Heart left ventricle (tissue), 16 donors: ENCODE measurements around the gene CACNB2. TPM values are rescaled to one million over a fixed set of nuclear protein-coding genes. Genes with fewer than 3 reads are reported as not detected.

Source experiments
- ATAC-seq, 4 donors: fragments of 200-7000 bp; cut with Tn5 transposase; one replicate each; pipeline ENCODE4 v1.9.1; 2020 to 2022; ENCODE audit warnings: moderate library complexity in 4 of 4, mild to moderate bottlenecking in 3 of 4, moderate number of reproducible peaks in 1 of 4
- DNase-seq, 5 donors: peaks; one replicate each; pipeline ENCODE4 v3.0.0-alpha.2; 2020
- H3K27ac ChIP-seq, 12 donors: fragments of 200-600 bp; sonication (generic) in 4 of 12; one replicate each; pipeline versions ENCODE4 v1.5.0 to v1.8.0; 2016 to 2022; ENCODE audit warnings: mild to moderate bottlenecking in 2 of 12
- H3K27me3 ChIP-seq, 9 donors: fragments of 200-600 bp; sonication (generic) in 2 of 9; one replicate each; pipeline versions ENCODE4 v1.5.1 to v1.8.0; 2016 to 2022; ENCODE audit warnings: mild to moderate bottlenecking in 3 of 9
- H3K36me3 ChIP-seq, 9 donors: fragments of 200-600 bp; sonication (generic) in 2 of 9; one replicate each; pipeline versions ENCODE4 v1.5.0 to v1.8.0; 2018 to 2022; ENCODE audit warnings: mild to moderate bottlenecking in 2 of 9
- H3K4me1 ChIP-seq, 12 donors: fragments of 200-600 bp; sonication (generic) in 4 of 12; one replicate each; pipeline versions ENCODE4 v1.5.0 to v1.8.0; 2016 to 2022; ENCODE audit warnings: mild to moderate bottlenecking in 3 of 12
- H3K4me3 ChIP-seq, 12 donors: fragments of 200-600 bp; sonication (generic) in 4 of 12; one replicate each; pipeline versions ENCODE4 v1.5.0 to v1.8.0; 2017 to 2022; ENCODE audit warnings: mild to moderate bottlenecking in 9 of 12, moderate library complexity in 4 of 12
- H3K9me3 ChIP-seq, 12 donors: fragments of 200-600 bp; sonication (generic) in 4 of 12; one replicate each; pipeline versions ENCODE4 v1.5.0 to v1.8.0; 2016 to 2022; ENCODE audit warnings: mild to moderate bottlenecking in 1 of 12
- CTCF ChIP-seq, 12 donors: fragments of 200-600 bp; sonication (generic) in 4 of 12; IDR thresholded peaks; one replicate each; pipeline versions ENCODE4 v1.5.0 to v1.8.0; 2018 to 2022; ENCODE audit warnings: antibody characterized with exemption in 12 of 12, mild to moderate bottlenecking in 5 of 12
- POLR2A ChIP-seq, 2 donors: fragments of 450-650 bp; IDR thresholded peaks; one replicate each; pipeline ENCODE4 v1.6.1; 2017; ENCODE audit warnings: antibody characterized with exemption in 2 of 2, mild to moderate bottlenecking in 2 of 2, moderate library complexity in 2 of 2
- WGBS, 4 donors: extraction: QIAGEN DNeasy Blood & Tissue Kit in 2 of 4; methylation state at CpG; one replicate each; pipeline versions ENCODE4 v1.1.5 to v1.1.7; 2013 to 2018; 5-methylcytosine and 5-hydroxymethylcytosine counted together
- intact Hi-C, 10 donors: fragments of 100-400 bp; cut with DNase I; formaldehyde crosslinking; loops; one replicate each; pipeline versions ENCODE4 v1.11.1 to v1.14.2; 2022
- polyA plus RNA-seq, 2 donors: library from polyadenylated mRNA; stranded (reverse); fragments of 200-250 nt; gene quantifications; one replicate each; pipeline ENCODE4 v1.2.3, GENCODE V29; 2013
- total RNA-seq, 9 donors: library from RNA; depleted of rRNA in 2 of 9; stranded (reverse); fragments of >200 nt in 2 of 9; fragmentation: NEBNext Ultra II Directional in 3 of 9; extraction: Animal tissue kit (Norgen Biotek cat#: 25700) in 3 of 9; gene quantifications; one replicate each; pipeline versions ENCODE4 v1.1.0 to v1.2.4, GENCODE V29; 2016 to 2023
- donor health status: ischemic (EF 13 %, LVEDD 7.1; RV severe dilation, severe dysfunction).
- donor health status: healthy with polysubstance abuse.
- donor health status: DM: no; HTN: yes; CAD: no.
- donor health status: DM: no; HTN: no; CAD: no.
- donor health status: ischemic (EF 25% LVEDD 6.9; RV normal size, moderate dysfunction).
- donor health status: ischemic (EF 25% LVEDD 5.7; RV mildly dilated, moderate dysfunction).
- donor health status: healthy.
- donor health status: DM: yes; HTN: yes; CAD: no.
- donor health status: ischemic (EF 35%, LVEDD 5.7; RV mildly dilated, moderate dysfunction).
- donor health status: nonischemic (EF 11% LVEDD 7.7; RV severe dilation, severe dysfunction).
- donor health status: DM: yes; HTN: yes; CAD: no.
- donor health status: PGD.
- donor health status: ischemic (EF 29% LVEDD 5.4; RV normal size, mild dysfunction).
- donor health status: nonischemic (EF 23%, LVEDD 6.1; RV moderate dilation, normal function).

Gene CACNB2
- total and polyA plus RNA-seq, 11 donors, result 11.4 to 63.2 (median 33.2) TPM

GRCh38 chr10:18539335-18539734, 399.1 kb downstream of the CACNB2 start:
- TF ChIP-seq POLR2A (IDR thresholded peaks at IDR 0.05), result no peak
- no peak for TF ChIP-seq CTCF (IDR thresholded peaks at IDR 0.05)
- H3K27me3 ChIP-seq, result no peaks in the 10 kb centered on the region
- no peak overlapping the region for H3K4me3 ChIP-seq
- ATAC-seq, result peak in 1 of 4 donors; percentile 31
- peaks cover 0 to 84% (median 50%) of the 10 kb centered on the region in 9 donors for H3K36me3 ChIP-seq
- no peaks in the 10 kb centered on the region for H3K9me3 ChIP-seq
- intact Hi-C loops, result no loop called here
- WGBS, 4 donors, result 89 to 95% (median 93%) methylated on average over 22 of the region's 22 CpGs
- peaks cover 0 to 6% (median 0%) of the 10 kb centered on the region in 12 donors for H3K4me1 ChIP-seq
- H3K27ac ChIP-seq, result no peak overlapping the region
- no peak for DNase-seq

GRCh38 chr10:18540195-18540594, 400.0 kb downstream of the CACNB2 start:
- DNase-seq (no peak), ATAC-seq (no peak)
- no peak for TF ChIP-seq CTCF (IDR thresholded peaks at IDR 0.05)
- no peak for TF ChIP-seq POLR2A (IDR thresholded peaks at IDR 0.05)
- H3K9me3 ChIP-seq, result no peaks in the 10 kb centered on the region
- peaks cover 0 to 6% (median 0%) of the 10 kb centered on the region in 12 donors for H3K4me1 ChIP-seq
- intact Hi-C loops, result loop anchor here in 1 of 10 donors (10.0 kb wide), 1 partner anchor 115 kb away; the partner anchor contains the start of genes ARL5B and NSUN6
- no peaks in the 10 kb centered on the region for H3K27me3 ChIP-seq
- no peak overlapping the region for H3K4me3 ChIP-seq
- H3K27ac ChIP-seq, result no peak overlapping the region
- peaks cover 0 to 83% (median 50%) of the 10 kb centered on the region in 9 donors for H3K36me3 ChIP-seq

- Histone ChIP-seq H3K4me1 (peaks cover 0 to 6% (median 0%) of the 10 kb centered on the region in 12 donors), H3K27me3 (no peaks in the 10 kb centered on the region), H3K9me3 (no peaks in the 10 kb centered on the region), H3K36me3 (peaks cover 0 to 73% (median 41%) of the 10 kb centered on the region in 9 donors), H3K27ac (no peak overlapping the region), H3K4me3 (no peak overlapping the region)
- ATAC-seq (peak in 2 of 4 donors; percentile 34 to 38), DNase-seq (no peak)
- no peak for TF ChIP-seq CTCF (IDR thresholded peaks at IDR 0.05)
- no peak for TF ChIP-seq POLR2A (IDR thresholded peaks at IDR 0.05)
- intact Hi-C loops, result loop anchor here in 1 of 10 donors (10.0 kb wide), 1 partner anchor 112 kb away; the partner anchor contains the start of genes ARL5B and NSUN6
These were observed 402.6 kb downstream of the CACNB2 start for GRCh38 chr10:18542832-18543231.

GRCh38 chr10:18545621-18546305, 405.5 kb downstream of the CACNB2 start:
- intact Hi-C loops, result loop anchor here in 1 of 10 donors (10.0 kb wide), 1 partner anchor 109 kb away; the partner anchor contains the start of genes ARL5B and NSUN6
- H3K27me3 ChIP-seq, result no peaks in the 10 kb centered on the region
- peaks cover 0 to 45% (median 14%) of the 10 kb centered on the region in 9 donors for H3K36me3 ChIP-seq
- 78 to 87% (median 84%) methylated on average over 7 of the region's 7 CpGs for WGBS, 4 donors
- ATAC-seq (no peak), DNase-seq (no peak)
- H3K27ac ChIP-seq, result no peak overlapping the region
- no peak overlapping the region for H3K4me3 ChIP-seq
- H3K4me1 ChIP-seq, result peaks cover 0 to 6% (median 0%) of the 10 kb centered on the region in 12 donors
- TF ChIP-seq CTCF (IDR thresholded peaks at IDR 0.05), result no peak
- TF ChIP-seq POLR2A (IDR thresholded peaks at IDR 0.05), result no peak
- no peaks in the 10 kb centered on the region for H3K9me3 ChIP-seq
